GM18858 (cell line): ENCODE measurements around the gene LYRM4.
"Not testable (repeated sequence)": the region's sequence is repeated elsewhere in the genome, so short reads cannot be mapped to it uniquely, and the experiment has no call there.

Experiments
- ATAC-seq: cut with Tn5 transposase; IDR thresholded peaks from one replicate; pipeline ENCODE4 v1.9.1; 2021; ENCODE audit not compliant: unreplicated experiment

Gene LYRM4

GRCh38 chr6:5084781-5085647 lies 175.7 kb downstream of the LYRM4 start, which contains the start of gene PPP1R3G:
TSS of gene PPP1R3G (plus strand) at chr6:5085341. CDS start at chr6:5085486, 145 bp downstream.
- ATAC-seq = no peak

DNA sequence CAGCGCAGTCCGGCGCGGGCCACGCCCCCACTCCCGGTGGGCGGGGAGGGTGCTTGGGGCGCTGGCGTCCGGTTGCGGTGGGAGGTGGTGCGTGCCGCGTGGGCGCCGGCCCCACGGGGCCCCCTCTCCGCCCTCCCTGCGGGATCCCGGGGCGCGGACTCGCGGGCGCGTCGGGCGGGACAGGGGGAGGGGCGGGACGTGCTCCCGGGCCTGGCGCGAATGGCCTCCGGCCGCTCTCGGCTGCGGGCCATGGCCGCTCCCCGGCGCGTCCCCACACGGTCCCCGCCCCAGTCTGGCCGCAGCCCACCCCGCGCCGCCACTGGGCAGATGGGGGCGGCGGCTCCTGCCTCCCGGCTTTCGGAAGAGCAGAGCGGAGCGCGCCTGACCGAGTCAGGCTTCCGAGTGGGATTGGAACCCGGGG lies 176.4 kb downstream of the LYRM4 start:
- ATAC-seq = no peak

- no peak for ATAC-seq
These were observed 176.9 kb downstream of the LYRM4 start for GRCh38 chr6:5083813-5084359.

DNA sequence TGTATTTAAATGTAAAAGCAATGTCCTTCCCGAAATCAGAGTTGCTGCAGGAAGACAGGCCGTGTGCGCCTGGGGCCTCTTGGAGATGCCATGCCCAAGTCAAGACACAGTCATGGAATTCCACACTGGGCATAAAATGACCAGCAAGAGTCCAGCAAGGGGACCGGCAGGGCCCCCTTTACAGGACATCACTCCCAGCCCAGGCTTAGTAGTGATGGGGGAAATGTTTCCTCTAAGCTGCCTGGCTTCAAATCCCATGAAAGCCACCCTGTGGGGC lies 177.5 kb downstream of the LYRM4 start:
- ATAC-seq = no peak

DNA sequence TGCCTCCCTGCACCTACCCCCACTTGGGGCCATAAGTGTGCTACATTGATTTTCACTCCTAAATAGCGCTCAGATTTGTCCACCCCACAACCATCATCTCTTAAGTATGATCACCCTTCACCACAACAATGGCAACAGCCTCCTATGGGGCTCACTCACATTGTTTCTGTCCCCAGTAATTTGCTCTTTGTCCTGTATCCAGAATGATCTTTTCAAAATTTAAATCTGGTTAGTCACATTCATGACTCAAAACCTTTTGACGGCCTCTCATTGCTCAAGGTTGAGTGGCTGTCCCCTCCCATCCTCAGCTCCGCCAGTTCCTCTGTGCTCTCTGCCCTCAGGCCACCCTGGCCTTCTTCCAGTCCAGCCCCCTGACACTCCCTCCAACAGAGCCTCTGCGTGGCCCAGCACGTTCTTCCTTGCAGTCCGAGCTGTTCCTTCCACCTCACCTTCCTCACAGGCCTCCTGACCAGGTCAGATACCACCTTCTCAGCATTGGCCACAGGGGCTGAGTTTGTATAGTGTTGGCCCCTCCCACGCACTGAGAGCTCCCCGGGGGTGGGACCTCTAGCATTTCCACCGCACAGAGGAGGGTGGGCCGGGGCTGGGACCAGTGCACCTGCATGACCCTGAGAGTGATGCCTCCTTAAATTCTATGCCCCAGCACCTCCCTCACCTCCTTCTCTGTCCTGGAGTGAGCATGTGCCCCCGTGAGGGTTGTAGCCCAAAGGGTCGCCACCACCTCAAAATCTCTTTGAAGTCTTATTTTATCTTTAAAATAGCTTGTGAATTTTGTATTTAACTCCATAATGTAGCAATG lies 178.1 kb downstream of the LYRM4 start:
- ATAC-seq = no peak

DNA sequence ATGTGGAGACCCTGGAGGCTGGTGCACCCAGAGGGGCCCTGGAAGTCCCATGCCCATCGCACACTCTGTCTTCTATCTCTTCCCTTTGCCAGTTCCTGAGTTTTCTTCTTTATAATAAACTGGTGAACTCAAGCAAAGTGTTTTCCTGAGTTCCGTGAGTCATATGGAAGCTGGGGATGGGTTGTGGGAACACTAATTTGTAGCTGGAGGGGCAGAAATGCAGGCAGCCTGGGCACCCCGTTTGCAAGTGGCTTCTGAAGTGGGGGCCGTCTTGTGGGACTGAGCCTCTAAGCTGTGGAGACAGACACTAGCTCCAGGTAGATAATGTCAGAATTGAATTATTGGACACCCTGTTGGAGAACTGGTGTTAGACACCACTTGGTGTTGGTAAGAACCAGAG lies 178.8 kb downstream of the LYRM4 start:
- no peak for ATAC-seq

GRCh38 chr6:5081182-5081581 lies 179.6 kb downstream of the LYRM4 start:
- no peak for ATAC-seq

DNA sequence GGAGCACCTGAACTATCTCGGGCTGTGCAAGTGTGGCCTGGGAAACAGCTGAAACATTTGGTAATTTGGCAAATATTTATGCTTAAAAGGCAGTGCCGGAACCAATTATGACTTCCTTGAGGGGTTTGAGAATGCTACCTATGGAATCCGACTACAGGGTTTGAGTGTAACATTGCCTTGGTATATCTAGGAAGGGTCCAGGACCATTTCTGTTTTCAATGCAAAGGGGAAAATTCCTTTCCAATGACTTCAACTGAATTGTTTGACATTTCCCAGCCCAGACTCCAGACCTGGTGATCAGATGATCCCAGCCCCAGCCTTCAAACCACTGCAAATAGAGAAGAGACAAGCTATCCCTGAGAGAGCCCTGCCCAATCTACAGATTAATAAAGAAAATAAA lies 180.2 kb downstream of the LYRM4 start:
- ATAC-seq = no peak

DNA sequence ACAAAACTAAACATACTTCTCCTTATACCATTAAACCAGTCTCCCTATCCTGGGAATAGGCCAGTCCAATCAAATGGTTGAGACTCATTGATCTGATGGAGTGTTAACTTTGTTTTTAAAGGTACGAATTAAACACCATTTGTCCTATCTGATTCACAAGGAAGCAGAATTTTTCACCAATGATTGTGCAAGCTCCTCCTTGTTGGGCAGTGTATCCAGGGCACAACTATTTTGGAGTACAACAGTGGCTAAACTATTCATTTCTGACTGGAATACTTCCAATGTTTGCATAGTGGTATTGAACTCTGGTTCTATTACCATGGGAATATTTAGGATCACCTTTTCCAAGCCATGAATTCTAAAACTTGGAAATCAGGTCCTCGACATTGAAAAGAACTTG lies 181.1 kb downstream of the LYRM4 start:
- ATAC-seq = no peak

DNA sequence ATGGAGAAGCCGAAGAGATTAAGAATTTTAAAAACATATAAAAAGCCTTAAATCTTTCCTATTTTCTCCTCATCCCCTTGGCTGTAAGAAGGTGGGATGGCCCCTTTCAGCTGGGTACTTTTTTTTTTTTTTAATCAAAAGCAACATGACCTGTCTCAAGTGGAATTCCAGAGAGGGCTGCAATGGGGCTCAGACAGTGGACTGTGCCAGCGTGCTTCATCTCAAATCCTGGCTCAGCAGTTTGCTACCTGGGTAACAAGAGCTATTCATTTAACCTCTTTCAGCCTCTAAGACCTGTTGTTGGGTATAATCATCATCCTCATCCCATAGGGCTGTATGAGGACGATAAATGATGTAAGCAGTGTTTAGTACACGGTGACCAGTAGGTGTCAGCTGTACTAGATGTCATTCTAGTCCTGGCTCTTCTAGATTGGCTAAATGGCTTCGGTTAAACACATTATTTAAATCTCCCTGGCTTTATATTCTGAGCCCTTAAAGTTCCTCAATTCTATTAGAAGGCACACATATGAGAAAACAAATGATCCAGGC lies 182.6 kb downstream of the LYRM4 start:
- no peak for ATAC-seq

GRCh38 chr6:5076931-5077330 lies 183.8 kb downstream of the LYRM4 start:
- ATAC-seq = no peak

- ATAC-seq = no peak
These were observed 186.8 kb downstream of the LYRM4 start for GRCh38 chr6:5073992-5074391.

GRCh38 chr6:5072440-5072839 lies 188.3 kb downstream of the LYRM4 start:
- ATAC-seq = no peak

- no peak for ATAC-seq
These were observed 189.5 kb downstream of the LYRM4 start for GRCh38 chr6:5071216-5071615.

DNA sequence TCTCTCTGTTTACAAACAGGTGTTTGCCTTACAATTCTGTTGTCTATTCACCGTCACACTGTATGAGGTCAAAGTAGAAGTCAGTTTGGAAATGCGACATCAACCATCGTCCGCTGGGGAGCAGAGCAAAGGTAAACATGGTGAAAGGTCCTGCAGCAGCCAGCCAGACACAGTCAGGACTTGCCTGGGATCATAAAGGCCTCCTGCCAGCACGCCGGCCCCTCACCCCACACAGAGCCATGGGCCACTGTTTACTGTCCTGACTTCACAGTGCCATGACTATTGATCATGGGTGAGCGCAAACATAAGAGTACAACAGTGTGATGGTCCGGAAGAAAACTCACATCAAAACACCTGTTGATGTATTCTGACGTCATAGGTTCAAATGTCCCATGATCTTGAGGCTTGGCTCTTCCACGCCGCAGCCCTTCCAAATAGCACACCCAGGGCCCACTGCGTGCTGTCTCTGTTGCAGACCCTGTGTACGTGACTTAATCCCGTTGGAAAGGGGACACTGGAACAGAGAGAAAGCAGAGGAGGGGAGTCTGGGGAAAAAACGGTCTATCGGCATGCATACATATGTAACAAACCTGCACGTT lies 192.5 kb downstream of the LYRM4 start:
- no peak for ATAC-seq

- ATAC-seq = no peak
These were observed 193.4 kb downstream of the LYRM4 start for GRCh38 chr6:5067305-5067704.

DNA sequence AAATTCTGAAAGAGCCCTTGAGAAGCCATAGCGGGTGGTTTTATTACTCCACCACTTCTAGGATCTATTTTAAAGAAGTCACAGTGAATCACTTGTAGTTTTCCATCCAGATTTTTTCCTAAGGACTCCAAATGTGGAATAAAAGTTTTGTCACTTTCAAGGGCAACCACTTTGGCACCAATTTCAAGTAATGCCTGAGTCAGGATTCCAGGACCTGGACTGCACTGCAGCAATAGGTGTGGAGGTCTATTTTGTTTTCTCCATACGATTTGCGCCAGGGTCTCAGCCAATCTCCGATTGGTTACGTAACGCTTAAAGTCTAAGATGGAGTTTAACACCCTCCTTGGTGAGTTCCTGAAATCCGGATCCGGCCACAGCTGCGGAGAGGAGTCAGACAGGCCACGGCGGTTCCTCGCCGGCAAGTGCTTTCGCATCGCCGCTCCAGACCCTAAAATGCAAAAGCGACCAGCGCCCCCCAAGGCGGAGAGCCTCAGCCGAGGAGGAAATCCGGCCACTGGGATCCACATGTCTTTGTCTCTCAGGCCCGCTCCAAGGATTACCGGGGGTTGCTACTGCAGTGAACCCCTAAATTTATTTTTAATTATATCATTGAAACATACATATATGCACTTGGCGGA lies 194.2 kb downstream of the LYRM4 start:
- ATAC-seq = no peak

GRCh38 chr6:5063617-5064016 lies 197.1 kb downstream of the LYRM4 start:
- no peak for ATAC-seq

- ATAC-seq = no peak
These were observed 199.6 kb downstream of the LYRM4 start for GRCh38 chr6:5061152-5061551.

DNA sequence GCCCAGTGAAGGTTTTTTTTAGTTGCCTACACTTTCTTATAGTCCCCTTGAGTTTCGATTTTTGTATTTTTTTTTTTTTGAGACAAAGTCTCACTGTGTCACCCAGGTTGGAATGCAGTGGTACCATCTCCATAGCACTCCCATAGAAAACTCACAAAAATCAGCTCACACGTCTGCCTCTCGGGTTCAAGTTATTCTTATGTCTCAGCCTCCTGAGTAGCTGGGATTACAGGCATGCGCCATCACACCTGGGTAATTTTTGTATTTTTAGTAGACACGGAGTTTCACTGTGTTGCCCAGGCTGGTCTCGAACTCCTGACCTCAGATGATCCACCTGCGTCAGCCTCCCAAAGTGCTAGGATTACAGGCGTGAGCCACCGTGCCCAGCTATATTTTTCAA lies 200.3 kb downstream of the LYRM4 start:
- not testable (repeated sequence) for ATAC-seq
